ENCODE results near the gene PIGBOS1. TPM values are rescaled to one million over a fixed set of nuclear protein-coding genes. Genes with fewer than 3 reads are reported as not detected.

The PIGBOS1 gene
- total RNA-seq, 3 donors from 2014 or later (not counting 1 experiment from before 2014, with no cell fraction given) = 7.7 to 10.9 (median 9.3) TPM

- H3K9me3 Mint-ChIP-seq = no peaks in the 10 kb centered on the region
- no peak overlapping the region for H3K27ac ChIP-seq (ENCODE audit: low read length)
- H3K27me3 ChIP-seq (ENCODE audit: control insufficient read depth, insufficient read depth, low read length) = no peaks in the 10 kb centered on the region
- no peak for DNase-seq
- H3K4me3 Mint-ChIP-seq = no peak overlapping the region
- no peak overlapping the region for H3K4me3 ChIP-seq (ENCODE audit: low read length)
- H3K4me1 ChIP-seq (ENCODE audit: control insufficient read depth, insufficient read depth, low read length) = no peaks in the 10 kb centered on the region
- ATAC-seq = no peak
- WGBS (ENCODE audit: insufficient coverage) = 98% methylated on average over 9 of the region's 10 CpGs
- peak overlapping the region; percentile 2 to 49 for H3K27ac Mint-ChIP-seq
- H3K4me1 Mint-ChIP-seq = peaks cover 0 to 13% of the 10 kb centered on the region in 2 donors
- H3K36me3 ChIP-seq (ENCODE audit: control insufficient read depth, insufficient read depth, low read length) = peaks cover 17% of the 10 kb centered on the region
- no peaks in the 10 kb centered on the region for H3K9me3 ChIP-seq (ENCODE audit: control insufficient read depth, insufficient read depth, low read length)
- TF ChIP-seq, protein P1, sequence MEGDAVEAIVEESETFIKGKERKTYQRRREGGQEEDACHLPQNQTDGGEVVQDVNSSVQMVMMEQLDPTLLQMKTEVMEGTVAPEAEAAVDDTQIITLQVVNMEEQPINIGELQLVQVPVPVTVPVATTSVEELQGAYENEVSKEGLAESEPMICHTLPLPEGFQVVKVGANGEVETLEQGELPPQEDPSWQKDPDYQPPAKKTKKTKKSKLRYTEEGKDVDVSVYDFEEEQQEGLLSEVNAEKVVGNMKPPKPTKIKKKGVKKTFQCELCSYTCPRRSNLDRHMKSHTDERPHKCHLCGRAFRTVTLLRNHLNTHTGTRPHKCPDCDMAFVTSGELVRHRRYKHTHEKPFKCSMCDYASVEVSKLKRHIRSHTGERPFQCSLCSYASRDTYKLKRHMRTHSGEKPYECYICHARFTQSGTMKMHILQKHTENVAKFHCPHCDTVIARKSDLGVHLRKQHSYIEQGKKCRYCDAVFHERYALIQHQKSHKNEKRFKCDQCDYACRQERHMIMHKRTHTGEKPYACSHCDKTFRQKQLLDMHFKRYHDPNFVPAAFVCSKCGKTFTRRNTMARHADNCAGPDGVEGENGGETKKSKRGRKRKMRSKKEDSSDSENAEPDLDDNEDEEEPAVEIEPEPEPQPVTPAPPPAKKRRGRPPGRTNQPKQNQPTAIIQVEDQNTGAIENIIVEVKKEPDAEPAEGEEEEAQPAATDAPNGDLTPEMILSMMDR (IDR thresholded peaks at IDR 0.05) = no peak
- peaks cover 11% of the 10 kb centered on the region for H3K36me3 Mint-ChIP-seq
- no peaks in the 10 kb centered on the region for H3K27me3 Mint-ChIP-seq (ENCODE audit: low read depth in 2 of 2)
- intact Hi-C loops (cut with micrococcal nuclease) = no loop called here
These were observed 42.1 kb upstream of the PIGBOS1 start for GRCh38 chr15:55361048-55361447.

GRCh38 chr15:55360256-55360655, 41.3 kb upstream of the PIGBOS1 start:
- Mint-ChIP-seq H3K4me3 (no peak overlapping the region), H3K27me3 (ENCODE audit: low read depth in 2 of 2) (no peaks in the 10 kb centered on the region), H3K36me3 (peaks cover 11% of the 10 kb centered on the region), H3K4me1 (peaks cover 0 to 13% of the 10 kb centered on the region in 2 donors), H3K9me3 (no peaks in the 10 kb centered on the region), H3K27ac (peak overlapping the region; percentile 2 to 49)
- 40% methylated on average over 6 of the region's 6 CpGs for WGBS (ENCODE audit: insufficient coverage)
- H3K36me3 ChIP-seq (ENCODE audit: control insufficient read depth, insufficient read depth, low read length) = peaks cover 23% of the 10 kb centered on the region
- H3K4me1 ChIP-seq (ENCODE audit: control insufficient read depth, insufficient read depth, low read length) = no peaks in the 10 kb centered on the region
- H3K9me3 ChIP-seq (ENCODE audit: control insufficient read depth, insufficient read depth, low read length) = no peaks in the 10 kb centered on the region
- intact Hi-C loops (cut with micrococcal nuclease) = no loop called here
- ATAC-seq (no peak), DNase-seq (no peak)
- H3K27ac ChIP-seq (ENCODE audit: low read length) = no peak overlapping the region
- no peak overlapping the region for H3K4me3 ChIP-seq (ENCODE audit: low read length)
- TF ChIP-seq, protein P1 (IDR thresholded peaks at IDR 0.05) = no peak
- no peaks in the 10 kb centered on the region for H3K27me3 ChIP-seq (ENCODE audit: control insufficient read depth, insufficient read depth, low read length)

DNA sequence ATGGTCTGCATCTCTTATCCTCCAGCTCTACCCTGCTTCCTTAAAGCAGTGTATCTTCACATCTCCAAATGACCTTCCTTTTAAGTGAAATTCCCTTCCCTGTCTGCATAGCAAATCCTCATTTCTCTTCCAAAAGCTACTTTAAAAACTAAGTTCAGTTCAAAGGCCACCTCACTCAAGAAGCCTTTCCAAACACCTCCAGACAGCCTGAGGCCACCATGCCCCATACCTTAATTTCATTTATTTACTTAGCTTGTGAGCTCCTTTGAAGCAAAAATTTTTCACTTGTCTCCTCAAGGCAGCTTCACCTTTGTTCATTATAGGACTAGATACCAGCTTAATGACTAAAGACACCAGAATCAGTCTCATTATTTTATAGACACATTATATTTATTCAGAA, 39.5 kb upstream of the PIGBOS1 start:
- DNase-seq (no peak), ATAC-seq (no peak)
- H3K9me3 Mint-ChIP-seq = no peaks in the 10 kb centered on the region
- Histone ChIP-seq H3K36me3 (ENCODE audit: control insufficient read depth, insufficient read depth, low read length) (peaks cover 22% of the 10 kb centered on the region), H3K9me3 (ENCODE audit: control insufficient read depth, insufficient read depth, low read length) (no peaks in the 10 kb centered on the region), H3K4me3 (ENCODE audit: low read length) (no peak overlapping the region), H3K27me3 (ENCODE audit: control insufficient read depth, insufficient read depth, low read length) (no peaks in the 10 kb centered on the region), H3K27ac (ENCODE audit: low read length) (no peak overlapping the region), H3K4me1 (ENCODE audit: control insufficient read depth, insufficient read depth, low read length) (no peaks in the 10 kb centered on the region)
- peak overlapping the region in 1 of 2 donors; percentile 1 for H3K27ac Mint-ChIP-seq
- TF ChIP-seq, protein P1 (IDR thresholded peaks at IDR 0.05) = no peak
- no peaks in the 10 kb centered on the region for H3K27me3 Mint-ChIP-seq (ENCODE audit: low read depth in 2 of 2)
- peaks cover 0 to 13% of the 10 kb centered on the region in 2 donors for H3K4me1 Mint-ChIP-seq
- H3K4me3 Mint-ChIP-seq = no peak overlapping the region
- intact Hi-C loops (cut with micrococcal nuclease) = no loop called here
- H3K36me3 Mint-ChIP-seq = peaks cover 11% of the 10 kb centered on the region

DNA sequence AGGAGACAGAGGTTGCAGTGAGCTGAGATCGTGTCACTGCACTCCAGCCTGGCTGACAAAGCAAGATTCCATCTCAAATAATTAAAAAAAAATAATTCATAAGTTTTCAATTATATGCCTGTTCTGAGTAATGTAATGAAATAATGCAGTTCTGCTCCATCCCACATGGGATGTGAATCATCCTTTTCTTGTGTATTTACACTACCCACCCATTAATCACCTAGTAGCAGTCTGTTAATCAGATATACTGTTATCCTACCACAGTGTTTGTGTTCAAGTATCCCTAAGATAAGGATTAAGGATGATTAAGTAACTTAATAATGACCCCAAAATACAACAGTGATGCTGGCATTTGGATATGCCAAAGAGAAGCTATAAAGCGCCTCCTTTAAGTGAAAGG, 38.9 kb upstream of the PIGBOS1 start:
- Mint-ChIP-seq H3K9me3 (no peaks in the 10 kb centered on the region), H3K4me3 (no peak overlapping the region), H3K36me3 (peaks cover 11% of the 10 kb centered on the region), H3K27me3 (ENCODE audit: low read depth in 2 of 2) (no peaks in the 10 kb centered on the region), H3K27ac (no peak overlapping the region), H3K4me1 (peaks cover 0 to 13% of the 10 kb centered on the region in 2 donors)
- H3K4me1 ChIP-seq (ENCODE audit: control insufficient read depth, insufficient read depth, low read length) = no peaks in the 10 kb centered on the region
- intact Hi-C loops (cut with micrococcal nuclease) = no loop called here
- DNase-seq (no peak), ATAC-seq (no peak)
- H3K9me3 ChIP-seq (ENCODE audit: control insufficient read depth, insufficient read depth, low read length) = no peaks in the 10 kb centered on the region
- TF ChIP-seq, protein P1 (IDR thresholded peaks at IDR 0.05) = no peak
- H3K27me3 ChIP-seq (ENCODE audit: control insufficient read depth, insufficient read depth, low read length) = no peaks in the 10 kb centered on the region
- 100% methylated on average over 1 of the region's 2 CpGs for WGBS (ENCODE audit: insufficient coverage)
- no peak overlapping the region for H3K27ac ChIP-seq (ENCODE audit: low read length)
- peaks cover 23% of the 10 kb centered on the region for H3K36me3 ChIP-seq (ENCODE audit: control insufficient read depth, insufficient read depth, low read length)
- H3K4me3 ChIP-seq (ENCODE audit: low read length) = no peak overlapping the region

Measured in natural killer cell (primary cell).